ENCODE data around the gene AGTPBP1.

AGTPBP1 gene

DNA sequence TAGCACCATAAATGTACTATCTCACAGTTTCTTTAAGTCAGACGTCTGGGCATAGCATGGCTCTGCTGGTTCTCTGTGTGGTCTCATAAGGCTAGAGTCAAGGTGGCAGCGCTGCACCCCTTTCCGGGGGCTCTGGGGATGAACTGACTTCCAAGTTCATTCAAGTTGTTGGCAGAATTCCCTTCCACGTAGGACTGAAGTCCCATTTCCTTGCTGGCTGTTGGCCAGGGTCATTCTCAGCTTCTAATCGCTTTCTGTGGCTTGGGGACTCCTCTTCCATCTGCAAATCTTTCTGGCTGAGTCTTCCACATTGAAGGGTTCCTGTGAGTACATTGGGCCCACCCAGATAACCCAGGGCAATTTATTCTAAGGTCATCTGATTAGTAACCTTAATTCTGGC, 211.0 kb downstream of the AGTPBP1 start:
- ATAC-seq (ENCODE audit: low read depth) (no peak), DNase-seq (ENCODE audit: low spot score in 2 of 2) (no peak)
- H3K4me1 Mint-ChIP-seq, result no peaks in the 10 kb centered on the region
- no peaks in the 10 kb centered on the region for H3K36me3 Mint-ChIP-seq
- H3K27me3 Mint-ChIP-seq, result peaks cover 5% of the 10 kb centered on the region
- no peaks in the 10 kb centered on the region for H3K9me3 Mint-ChIP-seq
- no peak overlapping the region for H3K4me3 Mint-ChIP-seq
- no peak overlapping the region for H3K27ac Mint-ChIP-seq

- Mint-ChIP-seq H3K27ac (no peak overlapping the region), H3K27me3 (peaks cover 17% of the 10 kb centered on the region), H3K9me3 (no peaks in the 10 kb centered on the region), H3K4me1 (no peaks in the 10 kb centered on the region), H3K4me3 (no peak overlapping the region), H3K36me3 (no peaks in the 10 kb centered on the region)
- DNase-seq (ENCODE audit: low spot score in 2 of 2), result no peak
- ATAC-seq (ENCODE audit: low read depth), result no peak
These were observed 213.1 kb downstream of the AGTPBP1 start for GRCh38 chr9:85528607-85529006.

GRCh38 chr9:85528142-85528541, 213.6 kb downstream of the AGTPBP1 start:
- H3K36me3 Mint-ChIP-seq, result no peaks in the 10 kb centered on the region
- H3K9me3 Mint-ChIP-seq, result no peaks in the 10 kb centered on the region
- H3K4me3 Mint-ChIP-seq, result no peak overlapping the region
- ATAC-seq (ENCODE audit: low read depth) (no peak), DNase-seq (ENCODE audit: low spot score in 2 of 2) (no peak)
- H3K4me1 Mint-ChIP-seq, result no peaks in the 10 kb centered on the region
- peaks cover 17% of the 10 kb centered on the region for H3K27me3 Mint-ChIP-seq
- no peak overlapping the region for H3K27ac Mint-ChIP-seq

DNA sequence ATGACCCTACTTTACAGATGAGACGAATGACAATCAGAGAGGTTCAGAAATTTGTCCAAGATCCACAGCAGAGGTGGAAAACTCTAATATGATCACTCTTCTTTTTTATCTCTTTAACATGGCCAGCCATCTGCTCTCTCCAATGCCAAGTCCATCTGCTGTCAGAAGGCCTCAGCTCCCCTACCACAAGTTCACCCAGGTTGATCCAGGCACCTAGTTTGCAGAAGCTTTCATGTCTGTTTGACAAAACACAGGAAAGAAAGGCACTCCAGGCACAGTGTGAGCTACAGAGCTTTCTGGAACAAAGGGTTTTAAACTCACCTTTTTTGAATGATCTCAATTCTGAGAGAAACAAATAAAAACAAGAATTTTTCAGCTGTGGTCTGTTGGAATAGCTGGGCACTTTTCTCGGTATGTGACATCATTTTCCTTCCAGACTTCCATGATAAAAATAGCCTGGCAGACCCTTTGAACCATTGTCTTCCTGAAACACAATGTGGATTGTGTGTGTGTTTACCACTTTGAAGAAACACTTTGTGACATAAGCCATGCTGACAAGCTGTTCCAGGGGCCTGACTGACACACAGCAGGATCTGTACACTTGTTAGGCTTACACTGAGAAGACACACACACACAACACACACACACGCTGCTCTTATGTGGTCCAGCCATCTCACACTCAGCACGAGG, 214.3 kb downstream of the AGTPBP1 start:
- ATAC-seq (ENCODE audit: low read depth), result no peak
- Mint-ChIP-seq H3K4me3 (no peak overlapping the region), H3K27me3 (peaks cover 17% of the 10 kb centered on the region), H3K9me3 (no peaks in the 10 kb centered on the region), H3K4me1 (peaks cover 2% of the 10 kb centered on the region), H3K36me3 (no peaks in the 10 kb centered on the region), H3K27ac (no peak overlapping the region)
- DNase-seq (ENCODE audit: low spot score in 2 of 2), result no peak

GRCh38 chr9:85524531-85524930, 217.2 kb downstream of the AGTPBP1 start:
- H3K27ac Mint-ChIP-seq, result no peak overlapping the region
- peaks cover 1% of the 10 kb centered on the region for H3K9me3 Mint-ChIP-seq
- DNase-seq (ENCODE audit: low spot score in 2 of 2) (no peak), ATAC-seq (ENCODE audit: low read depth) (no peak)
- no peaks in the 10 kb centered on the region for H3K36me3 Mint-ChIP-seq
- H3K4me3 Mint-ChIP-seq, result no peak overlapping the region
- H3K27me3 Mint-ChIP-seq, result peaks cover 29% of the 10 kb centered on the region
- peaks cover 6% of the 10 kb centered on the region for H3K4me1 Mint-ChIP-seq

GRCh38 chr9:85523202-85523601, 218.6 kb downstream of the AGTPBP1 start:
- Mint-ChIP-seq H3K27me3 (peaks cover 26% of the 10 kb centered on the region), H3K4me3 (no peak overlapping the region)

DNA sequence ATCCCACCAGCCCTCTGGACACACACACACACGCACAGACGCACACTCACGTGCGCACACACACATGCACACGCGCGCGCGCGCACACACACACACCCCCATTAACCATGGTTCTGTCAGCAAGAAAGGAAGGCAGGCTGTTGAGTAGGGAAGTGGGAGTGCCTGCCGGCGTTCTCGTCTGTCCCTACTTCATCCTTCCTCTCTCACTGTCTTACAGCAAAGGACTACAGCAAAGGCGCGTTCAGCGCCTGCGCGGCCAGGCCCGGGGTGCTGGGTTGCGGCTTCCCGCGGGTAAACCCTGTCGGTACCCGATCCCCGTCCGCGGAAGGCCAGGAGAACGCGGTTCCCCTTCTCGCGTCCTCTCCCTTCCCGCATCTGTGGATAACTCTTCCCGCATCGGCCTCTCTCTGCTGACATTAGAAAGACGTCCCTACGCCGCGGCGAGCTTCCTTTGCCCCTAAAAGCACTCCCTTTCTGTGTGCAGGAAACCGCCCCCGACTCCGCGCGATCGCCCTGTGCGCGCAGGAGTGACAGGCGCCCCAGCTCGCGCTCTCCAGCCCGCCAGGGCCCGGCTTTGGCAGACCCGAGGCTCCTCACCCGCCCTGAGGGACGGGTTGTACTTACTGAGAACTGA, 219.2 kb downstream of the AGTPBP1 start:
- Mint-ChIP-seq H3K4me1 (peaks cover 6% of the 10 kb centered on the region), H3K4me3 (peak overlapping the region; percentile 30), H3K27ac (no peak overlapping the region), H3K27me3 (peaks cover 26% of the 10 kb centered on the region), H3K9me3 (peaks cover 1% of the 10 kb centered on the region), H3K36me3 (no peaks in the 10 kb centered on the region)
- ATAC-seq (ENCODE audit: low read depth) (no peak), DNase-seq (ENCODE audit: low spot score in 2 of 2) (no peak)

More at GRCh38 chr9:85523202-85523601, 218.6 kb downstream of the AGTPBP1 start:
- Mint-ChIP-seq H3K27ac (no peak overlapping the region), H3K9me3 (peaks cover 1% of the 10 kb centered on the region), H3K4me1 (peaks cover 6% of the 10 kb centered on the region), H3K36me3 (no peaks in the 10 kb centered on the region)
- DNase-seq (ENCODE audit: low spot score in 2 of 2), result no peak
- no peak for ATAC-seq (ENCODE audit: low read depth)

- Mint-ChIP-seq H3K36me3 (no peaks in the 10 kb centered on the region), H3K9me3 (peaks cover 1% of the 10 kb centered on the region), H3K4me1 (peaks cover 6% of the 10 kb centered on the region), H3K4me3 (no peak overlapping the region), H3K27me3 (peaks cover 28% of the 10 kb centered on the region), H3K27ac (no peak overlapping the region)
- DNase-seq (ENCODE audit: low spot score in 2 of 2), result no peak
- no peak for ATAC-seq (ENCODE audit: low read depth)
These were observed 220.2 kb downstream of the AGTPBP1 start for GRCh38 chr9:85521371-85522197.

DNA sequence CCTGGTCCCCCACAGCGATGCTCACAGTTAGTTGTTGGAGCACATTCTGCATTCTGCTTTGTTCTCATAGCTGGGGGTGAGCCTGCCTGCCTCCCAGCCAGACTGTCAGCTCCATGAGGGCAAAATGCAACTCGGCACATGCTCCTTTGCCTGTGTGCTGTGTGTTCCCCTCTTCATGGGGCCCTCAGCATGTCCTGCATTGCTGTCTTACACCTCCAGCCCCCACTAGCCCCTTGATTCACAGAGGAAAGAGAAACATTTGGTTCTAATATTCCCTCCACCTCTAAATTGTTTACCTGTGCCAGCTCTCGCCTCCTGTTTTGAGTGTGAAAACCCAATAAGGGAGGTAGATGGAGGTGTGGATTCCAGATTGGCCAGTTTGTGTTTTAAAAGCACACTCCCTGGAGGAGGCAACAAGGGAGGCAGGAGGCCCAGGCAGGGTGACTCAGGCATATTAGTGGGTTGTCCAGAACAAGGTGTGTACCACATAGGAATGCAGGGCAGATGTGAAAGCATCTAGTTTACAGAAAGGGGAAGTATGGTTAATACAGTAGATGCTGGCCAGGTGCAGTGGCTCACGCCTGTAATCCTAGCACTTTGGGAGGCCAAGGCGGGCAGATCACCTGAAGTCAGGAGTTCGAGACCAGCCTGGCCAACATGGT, 224.6 kb downstream of the AGTPBP1 start:
- peaks cover under 1% of the 10 kb centered on the region for H3K4me1 Mint-ChIP-seq
- H3K36me3 Mint-ChIP-seq, result no peaks in the 10 kb centered on the region
- H3K4me3 Mint-ChIP-seq, result no peak overlapping the region
- no peak for DNase-seq (ENCODE audit: low spot score in 2 of 2)
- H3K9me3 Mint-ChIP-seq, result peaks cover 4% of the 10 kb centered on the region
- no peak overlapping the region for H3K27ac Mint-ChIP-seq
- ATAC-seq (ENCODE audit: low read depth), result no peak
- H3K27me3 Mint-ChIP-seq, result peaks cover 16% of the 10 kb centered on the region

DNA sequence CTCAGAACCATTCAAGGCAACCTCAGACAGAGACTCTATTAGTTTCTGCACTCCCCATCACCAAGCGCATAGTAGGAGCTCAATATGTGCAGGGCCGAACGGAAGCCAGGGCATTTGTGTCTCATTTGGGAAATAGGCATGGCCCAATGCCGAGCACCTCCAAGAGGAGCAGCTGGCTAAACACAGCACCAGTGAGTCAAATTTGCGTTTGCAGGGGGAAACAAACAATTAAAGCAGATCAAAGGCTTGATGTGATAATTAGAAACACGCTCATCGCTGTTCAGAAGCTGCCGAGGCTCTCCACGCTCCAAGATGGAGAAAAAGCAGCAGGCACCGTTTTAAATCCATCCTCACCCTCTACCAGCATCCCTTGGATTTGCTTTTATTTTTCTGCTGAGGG, 225.3 kb downstream of the AGTPBP1 start:
- Mint-ChIP-seq H3K27me3 (peaks cover 15% of the 10 kb centered on the region), H3K27ac (no peak overlapping the region), H3K4me1 (no peaks in the 10 kb centered on the region), H3K36me3 (no peaks in the 10 kb centered on the region), H3K9me3 (peaks cover 4% of the 10 kb centered on the region), H3K4me3 (no peak overlapping the region)
- ATAC-seq (ENCODE audit: low read depth) (no peak), DNase-seq (ENCODE audit: low spot score in 2 of 2) (no peak)

DNA sequence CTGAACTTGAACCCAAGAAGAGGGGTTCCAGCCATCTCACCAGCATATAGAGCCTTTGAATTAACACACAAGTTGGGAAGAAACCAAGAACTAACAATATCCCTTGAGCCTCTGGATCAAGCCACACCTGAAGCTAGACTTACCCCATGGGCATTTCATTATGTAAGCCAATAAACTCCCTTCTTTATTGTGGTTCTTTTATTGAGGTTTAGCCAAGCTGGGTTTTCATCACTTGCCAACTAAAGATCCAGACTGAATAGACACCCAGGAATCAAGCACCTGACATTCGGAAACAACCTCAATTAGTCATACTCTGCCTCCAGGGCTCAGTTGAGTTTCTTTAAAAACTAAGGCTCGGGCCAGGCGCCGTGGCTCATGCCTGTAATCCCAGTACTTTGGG, 226.7 kb downstream of the AGTPBP1 start:
- Mint-ChIP-seq H3K27me3 (peaks cover 16% of the 10 kb centered on the region), H3K4me1 (no peaks in the 10 kb centered on the region), H3K4me3 (no peak overlapping the region), H3K36me3 (no peaks in the 10 kb centered on the region), H3K27ac (no peak overlapping the region), H3K9me3 (peaks cover 4% of the 10 kb centered on the region)
- ATAC-seq (ENCODE audit: low read depth) (no peak), DNase-seq (ENCODE audit: low spot score in 2 of 2) (no peak)

- Mint-ChIP-seq H3K36me3 (no peaks in the 10 kb centered on the region), H3K27ac (no peak overlapping the region), H3K27me3 (peaks cover 11% of the 10 kb centered on the region), H3K9me3 (peaks cover 3% of the 10 kb centered on the region), H3K4me3 (no peak overlapping the region), H3K4me1 (no peaks in the 10 kb centered on the region)
- DNase-seq (ENCODE audit: low spot score in 2 of 2) (no peak), ATAC-seq (ENCODE audit: low read depth) (no peak)
These were observed 227.5 kb downstream of the AGTPBP1 start for GRCh38 chr9:85514256-85514655.

GRCh38 chr9:85511746-85512145, 230.0 kb downstream of the AGTPBP1 start:
- Mint-ChIP-seq H3K4me1 (no peaks in the 10 kb centered on the region), H3K27me3 (peaks cover 9% of the 10 kb centered on the region), H3K27ac (no peak overlapping the region), H3K36me3 (no peaks in the 10 kb centered on the region), H3K9me3 (peaks cover 3% of the 10 kb centered on the region), H3K4me3 (no peak overlapping the region)
- no peak for DNase-seq (ENCODE audit: low spot score in 2 of 2)
- no peak for ATAC-seq (ENCODE audit: low read depth)
